AG10803 (cell line): ENCODE measurements around the gene CTSZ.

Experiments
- DNase-seq: peaks from one replicate; pipeline ENCODE4 v3.0.0; 2010; ENCODE audit warnings: low read depth
- H3K4me3 ChIP-seq: 2 replicates; pipeline ENCODE4 v1.5.1; 2011; ENCODE audit warnings: mild to moderate bottlenecking, low read length, control low read depth
- TF ChIP-seq, protein P1 (sequence below): conservative IDR thresholded peaks from 2 replicates; pipeline ENCODE4 v1.5.1; 2011; ENCODE audit warnings: mild to moderate bottlenecking, low read length, control low read depth, inconsistent platforms

CTSZ gene

DNA sequence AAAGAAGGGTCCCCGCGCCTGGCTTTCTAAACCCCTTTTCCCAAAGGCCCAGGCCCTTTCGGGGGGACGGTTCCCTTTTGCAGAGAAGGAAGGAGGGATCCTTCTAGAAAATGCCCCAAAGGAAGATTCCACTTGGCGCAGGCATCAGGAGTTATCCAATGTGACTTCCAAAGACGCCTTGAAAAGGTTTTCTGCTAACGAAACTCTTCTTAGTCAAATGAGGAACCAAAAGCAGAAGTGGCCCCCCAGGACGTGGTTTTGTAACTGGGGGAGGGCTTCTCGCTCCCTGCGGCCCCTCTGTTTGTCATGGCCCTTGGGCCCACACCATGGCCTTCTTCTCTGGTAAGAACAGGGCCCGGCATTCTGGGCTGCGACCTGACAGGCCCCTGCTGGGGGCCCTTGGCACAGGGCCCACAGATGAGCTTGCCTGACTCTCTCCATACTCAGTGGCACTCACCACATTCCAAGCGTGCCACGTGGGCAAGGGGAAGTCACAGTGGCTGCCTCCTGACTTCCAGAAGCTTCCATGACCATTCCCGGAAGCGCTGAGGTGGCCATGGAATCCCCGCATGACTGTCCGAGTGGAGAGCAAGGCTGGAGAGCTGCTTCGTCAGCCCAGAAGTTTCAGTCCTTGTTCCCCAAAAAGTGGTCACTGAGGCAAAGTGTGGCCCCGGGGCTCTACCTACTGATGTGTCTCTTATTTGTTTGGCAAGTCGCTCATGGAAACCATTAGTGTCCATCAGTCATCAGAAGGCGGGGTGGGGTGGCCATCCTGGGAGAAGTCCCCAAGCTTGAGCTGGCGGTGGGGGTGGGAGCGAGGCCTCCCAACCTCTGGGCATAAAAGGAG, 834 bp upstream of the CTSZ start:
- H3K4me3 ChIP-seq, result peak overlapping the region; percentile 40
- no peak for DNase-seq
- TF ChIP-seq, protein P1, sequence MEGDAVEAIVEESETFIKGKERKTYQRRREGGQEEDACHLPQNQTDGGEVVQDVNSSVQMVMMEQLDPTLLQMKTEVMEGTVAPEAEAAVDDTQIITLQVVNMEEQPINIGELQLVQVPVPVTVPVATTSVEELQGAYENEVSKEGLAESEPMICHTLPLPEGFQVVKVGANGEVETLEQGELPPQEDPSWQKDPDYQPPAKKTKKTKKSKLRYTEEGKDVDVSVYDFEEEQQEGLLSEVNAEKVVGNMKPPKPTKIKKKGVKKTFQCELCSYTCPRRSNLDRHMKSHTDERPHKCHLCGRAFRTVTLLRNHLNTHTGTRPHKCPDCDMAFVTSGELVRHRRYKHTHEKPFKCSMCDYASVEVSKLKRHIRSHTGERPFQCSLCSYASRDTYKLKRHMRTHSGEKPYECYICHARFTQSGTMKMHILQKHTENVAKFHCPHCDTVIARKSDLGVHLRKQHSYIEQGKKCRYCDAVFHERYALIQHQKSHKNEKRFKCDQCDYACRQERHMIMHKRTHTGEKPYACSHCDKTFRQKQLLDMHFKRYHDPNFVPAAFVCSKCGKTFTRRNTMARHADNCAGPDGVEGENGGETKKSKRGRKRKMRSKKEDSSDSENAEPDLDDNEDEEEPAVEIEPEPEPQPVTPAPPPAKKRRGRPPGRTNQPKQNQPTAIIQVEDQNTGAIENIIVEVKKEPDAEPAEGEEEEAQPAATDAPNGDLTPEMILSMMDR, result no peak

DNA sequence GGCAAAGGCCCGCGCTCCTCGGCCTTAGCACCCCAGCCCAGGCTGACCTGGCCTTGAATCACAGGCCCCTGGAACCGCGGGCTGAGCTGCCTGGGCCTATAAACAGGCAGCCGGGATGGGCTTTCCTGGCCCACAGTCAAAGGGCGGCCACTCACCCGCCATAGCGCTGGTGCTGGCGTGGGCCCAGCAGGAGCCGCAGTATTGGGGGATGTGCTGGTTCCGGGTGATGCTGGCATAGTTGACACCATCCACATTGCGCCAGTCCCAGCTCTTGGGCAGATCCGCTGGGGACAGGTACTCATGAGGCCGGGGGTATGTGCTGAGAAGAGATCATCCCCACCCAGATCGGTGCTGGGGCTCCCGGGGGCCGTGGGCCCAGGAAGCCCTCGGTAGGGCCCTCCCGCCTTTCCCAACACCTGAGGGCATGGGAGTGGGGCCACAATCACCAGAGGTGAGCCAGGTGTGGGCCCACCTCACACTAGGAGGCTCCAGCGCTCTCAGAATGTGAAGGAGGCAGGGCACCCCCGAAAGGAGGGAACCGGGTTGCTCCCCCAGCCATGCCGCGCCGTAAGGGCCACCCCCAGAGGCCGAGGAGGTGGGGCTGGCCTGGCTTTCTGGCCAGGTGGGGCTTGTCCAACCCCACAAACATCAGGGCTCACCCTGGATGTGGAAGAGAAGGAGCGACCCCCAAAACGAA, 739 bp downstream of the CTSZ start:
- peak; percentile 42 for DNase-seq
- TF ChIP-seq, protein P1, result no peak

DNA sequence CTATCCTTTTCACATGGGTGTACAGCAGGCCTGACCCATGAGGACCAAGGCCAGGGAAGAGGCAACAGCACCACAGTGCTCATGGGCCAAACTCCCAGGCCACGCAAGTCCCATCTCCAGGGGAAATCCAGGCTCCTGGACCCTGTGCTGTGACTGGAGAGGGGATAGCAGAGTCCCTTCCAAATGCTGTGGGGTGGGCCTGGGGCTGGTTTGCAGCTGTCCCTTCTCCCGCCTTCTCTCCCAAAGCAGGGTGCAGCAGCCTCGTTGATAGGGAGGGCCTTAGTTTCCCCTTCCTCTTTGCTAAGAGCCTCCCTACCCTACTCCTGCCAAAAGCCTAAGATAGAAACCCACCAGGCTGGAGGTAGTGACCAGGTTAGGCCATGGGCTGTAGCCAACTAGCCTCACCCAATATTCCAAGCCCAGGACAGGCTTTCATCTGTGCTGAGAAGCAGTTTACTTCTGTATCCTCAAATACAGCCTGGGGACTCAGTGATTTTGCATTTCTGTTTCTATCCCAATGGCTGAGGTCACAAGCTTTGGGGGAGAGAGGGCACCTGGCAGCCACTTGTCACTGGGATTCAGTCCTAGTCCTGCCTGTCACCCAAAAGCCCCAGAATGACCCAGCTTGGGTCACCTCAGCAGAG, 1.4 kb downstream of the CTSZ start:
- H3K4me3 ChIP-seq, result peak overlapping the region; percentile 85
- no peak for DNase-seq
- TF ChIP-seq, protein P1, result no peak

More for the DNA sequence above, 739 bp downstream of the CTSZ start:
- peak overlapping the region; percentile 85 for H3K4me3 ChIP-seq

DNA sequence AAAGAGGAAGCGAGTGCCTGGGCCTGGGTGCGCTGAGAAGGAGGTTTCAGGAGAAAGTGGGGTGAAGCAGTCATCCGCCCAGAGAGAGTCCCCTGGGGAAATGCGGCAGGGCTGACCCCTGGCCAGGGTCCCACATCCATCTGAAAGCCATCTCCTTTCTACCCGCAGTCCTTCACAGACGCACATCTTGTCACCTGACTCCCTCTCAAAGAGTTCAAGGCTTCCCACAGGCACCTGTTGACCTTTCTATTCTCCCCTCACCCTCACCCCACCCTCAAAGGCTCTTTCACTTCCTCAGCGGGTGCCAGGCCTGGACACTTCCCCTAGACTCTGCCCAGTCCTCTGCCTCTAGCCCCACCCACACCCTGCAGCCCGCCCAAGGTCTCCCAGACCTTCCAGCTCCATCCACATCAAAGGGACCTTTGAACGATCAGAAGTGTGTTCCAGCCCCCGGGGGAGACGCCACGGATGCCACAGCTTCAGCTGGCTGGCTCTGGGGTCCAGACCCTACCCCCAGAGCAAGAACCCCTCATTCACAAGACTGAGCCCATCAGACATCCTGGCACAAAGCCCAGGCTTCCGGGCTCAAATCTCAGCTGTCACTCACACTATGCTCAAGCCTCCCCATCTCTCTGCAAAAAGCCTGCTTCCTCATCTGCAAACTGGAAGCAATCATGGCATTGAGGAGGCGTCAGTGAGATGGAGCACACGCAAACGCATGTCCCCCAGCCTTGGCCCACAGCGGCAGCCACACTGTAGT, 2.1 kb downstream of the CTSZ start:
- H3K4me3 ChIP-seq, result peak overlapping the region; percentile 85
- no peak for DNase-seq
- TF ChIP-seq, protein P1, result no peak

DNA sequence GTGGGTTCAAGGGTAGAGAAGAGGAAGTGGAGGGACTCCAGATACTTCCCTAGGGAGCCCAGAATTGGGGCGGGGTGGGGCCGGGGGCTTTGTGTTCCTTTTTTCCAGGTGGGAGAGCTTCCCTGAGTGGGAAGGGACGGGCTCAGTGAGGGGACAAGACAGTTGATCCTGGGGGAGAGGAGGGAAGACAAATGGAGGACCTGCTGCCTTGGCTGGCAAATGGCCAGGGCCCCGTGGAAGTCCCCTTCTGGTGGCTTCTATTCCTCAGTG, 2.6 kb downstream of the CTSZ start:
- TF ChIP-seq, protein P1, result no peak
- no peak overlapping the region for H3K4me3 ChIP-seq
- no peak for DNase-seq

DNA sequence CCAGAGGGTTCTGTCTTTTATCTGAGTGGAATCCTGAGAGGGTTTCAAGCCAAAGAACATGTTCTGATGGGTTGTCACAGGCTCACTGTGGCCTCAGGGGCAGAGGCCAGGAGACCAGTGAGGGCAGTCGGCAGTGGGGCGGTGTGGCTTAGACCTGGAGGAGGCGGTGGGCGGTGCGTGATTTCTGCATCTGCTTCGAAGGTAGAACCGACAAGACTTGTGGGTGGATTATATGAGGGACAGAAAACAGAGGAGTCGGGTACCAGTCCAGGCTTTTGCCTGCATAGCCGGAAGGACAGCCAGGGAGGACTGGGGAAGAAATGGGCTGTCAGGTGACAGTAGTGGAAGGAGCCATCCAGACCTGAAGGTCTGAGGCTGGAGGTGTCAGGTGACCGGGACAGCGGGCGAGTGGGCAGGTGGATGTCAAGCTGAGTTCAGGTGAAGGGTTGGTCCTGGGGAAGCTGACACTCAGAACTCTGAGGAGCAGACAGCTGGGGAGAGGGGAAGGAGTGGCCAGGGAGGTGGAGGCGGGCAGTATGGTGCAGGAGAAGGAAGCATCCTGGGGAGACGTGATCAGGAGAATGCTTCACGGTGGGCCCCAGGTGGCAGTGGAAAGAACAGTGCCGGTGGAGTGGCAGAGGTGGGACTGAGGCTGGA, 3.1 kb downstream of the CTSZ start:
- TF ChIP-seq, protein P1, result no peak
- no peak for DNase-seq
- H3K4me3 ChIP-seq, result no peak overlapping the region
